GM21515 (cell line): Measurements from ENCODE around the gene SLC12A6.

ENCODE experiments used
- ATAC-seq: cut with Tn5 transposase; IDR thresholded peaks from one replicate; pipeline ENCODE4 v1.9.1; 2021; ENCODE audit not compliant: unreplicated experiment

SLC12A6 gene

DNA sequence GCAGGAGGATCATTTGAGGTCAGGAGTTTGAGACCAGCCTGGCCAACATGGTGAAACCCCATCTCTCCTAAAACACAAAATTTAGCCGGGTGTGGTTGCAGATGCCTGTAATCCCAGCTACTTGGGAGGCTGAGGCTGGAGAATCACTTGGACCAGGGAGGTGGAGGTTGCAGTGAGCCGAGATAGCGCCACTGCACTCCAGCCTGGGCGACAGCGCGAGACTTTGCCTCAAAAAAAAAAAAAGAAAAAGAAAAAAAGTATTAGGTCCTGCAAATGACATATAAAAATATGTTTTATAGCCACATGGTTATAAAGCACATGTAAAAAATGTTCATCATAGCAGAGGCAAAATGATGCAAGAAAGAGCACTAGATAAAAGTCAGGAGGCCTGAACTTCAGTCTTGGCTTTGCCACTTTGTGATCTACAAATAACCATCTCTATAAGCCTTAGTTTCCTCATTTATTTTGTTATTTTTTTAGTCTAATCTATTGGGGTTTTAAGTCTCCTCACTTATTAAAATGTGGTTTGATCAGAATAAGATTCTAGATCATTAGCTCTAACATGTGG lies 4.9 kb downstream of the SLC12A6 start:
- no peak for ATAC-seq

DNA sequence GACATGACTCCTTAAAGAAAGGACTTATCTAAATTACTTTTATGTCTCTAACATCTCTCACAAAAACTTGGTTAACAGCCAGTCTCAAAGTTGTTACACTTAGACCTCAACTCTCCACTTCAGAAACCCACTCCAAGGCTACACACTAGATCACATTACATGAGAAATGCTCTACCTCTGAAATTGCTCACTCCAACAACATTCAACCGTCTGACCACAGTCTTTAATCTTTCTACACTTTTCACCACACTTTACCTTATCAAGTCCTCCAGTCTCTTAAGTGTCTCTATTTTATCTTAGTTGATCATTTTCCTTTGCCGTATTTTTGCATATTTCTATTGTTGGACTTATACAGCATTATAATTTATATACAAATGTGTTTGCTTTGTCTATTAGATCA lies 5.8 kb downstream of the SLC12A6 start:
- no peak for ATAC-seq

DNA sequence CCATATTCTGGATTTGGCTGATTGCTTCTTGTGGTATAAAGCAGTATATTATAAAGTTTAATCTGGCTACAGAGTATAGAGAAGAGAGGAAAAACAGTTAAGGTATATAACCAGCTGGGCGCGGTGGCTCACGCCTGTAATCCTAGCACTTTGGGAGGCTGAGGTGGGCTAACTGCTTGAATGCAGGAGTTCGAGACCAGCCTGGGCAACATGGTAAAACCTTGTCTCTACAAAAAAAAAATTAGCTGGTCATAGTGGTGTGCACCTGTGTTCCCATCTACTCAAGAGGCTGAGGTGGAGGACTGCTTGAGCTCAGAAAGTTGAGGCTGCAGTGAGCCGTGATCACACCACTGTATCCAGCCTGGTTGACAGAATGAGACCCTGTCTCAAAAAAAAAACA lies 7.3 kb downstream of the SLC12A6 start:
- no peak for ATAC-seq

- no peak for ATAC-seq
Measured at GRCh38 chr15:34329006-34329405, 8.6 kb downstream of the SLC12A6 start.

GRCh38 chr15:34327906-34328305 lies 9.7 kb downstream of the SLC12A6 start:
- no peak for ATAC-seq

- no peak for ATAC-seq
Measured at GRCh38 chr15:34325368-34325767, 12.2 kb downstream of the SLC12A6 start.

GRCh38 chr15:34324933-34325332 lies 12.6 kb downstream of the SLC12A6 start:
- ATAC-seq = no peak

DNA sequence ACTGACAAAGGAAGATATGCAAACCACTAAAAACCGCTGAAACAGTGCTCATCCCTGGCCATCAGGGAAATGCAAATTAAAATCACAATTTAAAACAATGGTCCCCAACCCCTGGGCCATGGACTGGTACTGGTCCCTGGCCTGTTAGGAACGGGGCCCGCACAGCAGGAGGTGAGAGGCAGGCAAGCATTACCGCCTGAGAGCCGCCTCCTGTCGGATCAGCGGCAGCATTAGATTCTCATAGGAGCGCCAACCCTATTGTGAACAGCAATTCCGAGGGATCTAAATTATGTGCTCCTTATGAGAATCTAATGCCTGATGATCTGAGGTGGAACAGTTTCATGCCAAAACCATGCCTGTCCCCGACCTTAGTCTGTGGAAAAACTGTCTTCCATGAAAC lies 14.4 kb downstream of the SLC12A6 start:
- no peak for ATAC-seq

DNA sequence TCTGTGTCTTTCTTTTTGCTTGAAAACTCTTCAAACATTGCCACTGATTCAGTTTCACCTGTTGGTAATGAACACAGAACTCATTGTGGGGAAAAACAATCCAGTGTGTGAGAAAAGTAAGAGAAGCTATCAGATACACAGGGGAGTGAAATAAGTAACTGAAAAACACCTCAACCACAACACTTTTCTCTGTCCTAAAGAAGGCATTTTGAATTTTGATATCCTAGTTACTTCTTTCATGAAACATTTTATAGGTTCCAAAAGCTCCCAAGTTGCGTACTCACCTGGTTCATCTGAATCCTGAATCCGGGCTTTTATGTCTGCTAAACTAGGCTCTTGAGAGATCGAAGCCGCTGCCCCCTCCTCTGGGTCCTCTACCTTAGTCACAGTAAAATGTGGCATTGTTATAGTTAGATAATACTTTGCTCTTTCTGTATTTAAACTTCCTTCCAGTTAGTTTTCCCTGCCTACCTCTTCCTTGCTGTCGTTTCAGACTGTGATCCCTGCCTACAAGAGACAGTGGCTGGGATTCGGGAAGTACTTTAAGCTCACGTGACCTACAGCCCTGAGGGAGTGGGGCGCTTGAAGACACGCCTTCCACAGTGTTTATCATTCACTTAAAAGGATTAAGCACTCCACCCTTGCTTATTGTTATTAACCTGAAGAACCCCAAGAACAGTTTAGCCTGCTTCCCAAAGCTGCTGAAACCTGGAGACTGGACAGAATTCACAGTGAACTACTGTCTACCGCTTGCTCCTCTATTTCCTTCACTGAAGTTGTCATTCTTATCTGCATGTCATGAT lies 19.1 kb downstream of the SLC12A6 start:
- ATAC-seq = peak; percentile 63

- no peak for ATAC-seq
Measured at GRCh38 chr15:34314491-34315490, 22.8 kb downstream of the SLC12A6 start.

- ATAC-seq = no peak
Measured at GRCh38 chr15:34311563-34311962, 26.0 kb downstream of the SLC12A6 start.

DNA sequence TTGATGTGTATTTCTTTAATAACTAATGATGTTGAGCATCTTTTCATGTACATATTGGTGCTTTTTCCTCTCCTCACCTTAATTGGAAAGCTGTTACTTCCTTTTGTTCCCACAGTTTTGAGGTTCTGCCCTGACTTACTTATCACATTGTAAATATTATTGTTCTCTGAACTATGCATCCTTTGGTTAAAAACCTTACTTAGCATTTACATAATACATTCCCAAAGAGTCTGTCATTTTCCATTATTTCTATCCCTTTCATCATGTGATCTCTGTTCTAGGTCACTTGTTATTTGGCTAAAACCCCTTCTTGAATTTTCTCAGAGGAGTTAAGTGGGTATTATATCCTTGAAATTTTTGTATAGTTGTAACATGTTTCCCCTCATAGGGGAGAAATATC lies 33.0 kb downstream of the SLC12A6 start:
- no peak for ATAC-seq

DNA sequence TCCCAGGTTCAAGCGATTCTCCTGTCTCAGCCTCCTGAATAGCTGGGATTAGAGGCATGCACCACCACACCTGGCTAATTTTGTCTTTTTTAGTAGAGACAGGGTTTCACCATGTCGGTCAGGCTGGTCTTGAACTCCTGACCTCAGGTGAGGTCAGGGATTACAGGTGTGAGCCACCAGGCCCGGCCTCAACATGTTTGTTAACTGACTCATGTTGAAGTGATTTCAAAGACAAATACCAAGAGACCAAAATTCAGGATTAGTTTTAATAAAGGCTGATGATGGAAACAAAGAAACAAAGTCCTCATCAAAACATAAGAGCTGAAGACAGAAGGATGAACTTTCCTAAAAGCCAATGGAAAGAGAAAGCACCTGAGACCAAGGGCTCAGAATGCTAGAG lies 36.5 kb downstream of the SLC12A6 start:
- no peak for ATAC-seq

DNA sequence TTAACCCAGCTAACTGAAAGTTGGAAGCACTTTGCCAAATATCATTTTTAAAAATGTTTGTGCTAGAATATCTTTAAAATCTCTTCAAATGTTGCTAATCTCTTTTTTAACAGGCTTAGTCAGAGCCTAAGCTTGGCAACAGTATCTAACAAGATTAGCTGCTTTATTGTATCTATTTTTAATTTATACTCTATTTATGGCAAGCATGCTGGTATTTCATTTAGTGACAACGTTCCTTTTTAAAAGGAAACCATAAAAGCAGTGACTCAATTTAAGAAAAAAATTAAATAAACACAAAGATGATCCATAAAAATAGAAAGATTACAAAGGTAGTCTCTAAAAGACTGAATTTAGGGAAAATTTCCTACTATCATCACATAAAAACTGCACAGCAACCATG lies 40.5 kb downstream of the SLC12A6 start:
- no peak for ATAC-seq

DNA sequence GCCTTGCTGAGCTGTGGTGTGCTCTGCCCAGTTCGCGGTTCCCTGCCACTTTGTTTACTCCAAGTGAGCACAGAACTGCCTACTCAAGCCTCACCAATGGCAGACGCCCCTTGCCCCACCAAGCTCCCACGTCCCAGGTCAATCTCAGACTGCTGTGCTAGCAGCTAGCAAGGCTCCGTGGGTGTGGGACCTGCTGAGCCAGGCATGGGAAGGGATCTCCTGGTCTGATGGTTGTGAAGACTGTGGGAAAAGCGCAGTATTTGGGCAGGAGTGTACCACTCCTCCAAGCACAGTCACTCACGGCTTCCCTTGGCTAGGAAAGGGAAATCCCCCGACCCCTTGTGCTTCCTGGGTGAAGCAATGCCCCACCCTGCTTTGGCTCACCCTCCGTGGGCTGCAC lies 45.0 kb downstream of the SLC12A6 start:
- ATAC-seq = no peak

DNA sequence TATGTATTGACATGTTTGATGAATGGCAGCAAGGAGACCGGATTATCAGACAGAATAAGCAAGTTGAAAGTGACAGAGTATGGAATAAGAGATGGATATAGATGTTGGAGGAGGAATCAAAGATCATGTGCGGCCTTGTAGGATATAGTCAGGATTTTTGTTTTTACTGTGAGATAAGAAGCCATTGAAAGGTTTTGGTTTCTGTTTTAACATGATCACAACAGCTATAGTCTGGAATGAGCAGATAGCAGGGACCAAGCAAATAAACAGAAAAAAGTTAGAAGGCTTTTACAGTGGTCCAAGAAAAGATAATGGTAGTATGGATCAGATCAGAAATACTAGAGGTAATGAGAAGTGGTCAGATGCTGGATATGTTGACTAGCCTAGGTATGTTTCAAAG lies 52.6 kb downstream of the SLC12A6 start:
- no peak for ATAC-seq

DNA sequence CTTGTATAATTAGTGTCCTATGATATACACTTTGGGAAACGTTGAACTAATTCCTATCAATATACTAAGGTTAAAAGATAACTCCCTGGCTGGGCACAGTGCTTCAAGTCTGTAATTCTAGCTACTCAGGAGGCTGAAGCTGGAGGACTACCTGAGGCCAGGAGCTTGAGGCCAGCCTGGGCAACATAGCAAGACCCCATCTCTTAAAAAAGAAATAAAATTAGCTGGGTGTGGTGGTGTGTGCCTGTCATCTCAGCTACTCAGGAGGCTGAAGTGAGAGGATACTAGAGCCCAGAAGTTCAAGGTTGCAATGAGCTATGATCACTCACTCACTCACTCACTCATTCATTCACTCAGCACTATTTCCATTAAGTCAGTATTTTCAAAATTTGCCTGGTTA lies 55.2 kb downstream of the SLC12A6 start:
- no peak for ATAC-seq

DNA sequence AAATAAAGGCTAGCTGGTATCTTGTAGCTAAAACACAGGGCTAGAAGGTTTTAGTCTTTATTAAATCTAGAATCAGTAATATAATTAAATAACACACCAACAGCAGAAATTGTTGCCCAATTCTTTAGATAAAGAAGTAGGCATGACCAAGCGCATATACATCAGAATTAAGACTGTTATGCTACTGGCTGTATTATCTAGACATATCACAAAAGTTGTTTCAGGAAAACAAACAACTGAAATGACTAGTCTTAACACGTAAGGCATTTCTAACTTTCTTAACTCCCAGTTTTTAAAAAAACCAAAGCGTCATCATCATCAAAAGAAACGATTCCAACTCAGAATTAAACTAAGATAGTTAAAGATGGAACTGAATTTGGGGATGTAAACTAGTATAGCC lies 57.4 kb downstream of the SLC12A6 start:
- no peak for ATAC-seq

GRCh38 chr15:34279368-34279767 lies 58.2 kb downstream of the SLC12A6 start:
- no peak for ATAC-seq

DNA sequence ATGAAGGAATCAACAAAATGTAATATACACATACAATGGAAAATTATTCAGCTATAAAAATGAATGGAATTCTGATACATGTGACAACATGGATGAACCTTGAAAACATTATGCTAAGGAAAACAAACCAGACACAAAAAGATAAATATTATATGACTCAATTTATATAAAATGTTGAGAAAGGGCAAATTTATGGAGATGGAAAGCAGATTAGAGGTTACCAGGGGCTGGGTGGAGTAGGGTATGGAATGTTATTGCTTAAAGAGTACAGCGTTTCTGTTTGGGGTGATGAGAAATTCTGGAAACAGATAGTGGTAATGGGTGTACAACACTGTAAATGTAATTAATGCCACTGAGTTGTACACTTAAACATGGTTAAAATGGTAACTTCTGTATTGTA lies 61.9 kb downstream of the SLC12A6 start:
- ATAC-seq = no peak

DNA sequence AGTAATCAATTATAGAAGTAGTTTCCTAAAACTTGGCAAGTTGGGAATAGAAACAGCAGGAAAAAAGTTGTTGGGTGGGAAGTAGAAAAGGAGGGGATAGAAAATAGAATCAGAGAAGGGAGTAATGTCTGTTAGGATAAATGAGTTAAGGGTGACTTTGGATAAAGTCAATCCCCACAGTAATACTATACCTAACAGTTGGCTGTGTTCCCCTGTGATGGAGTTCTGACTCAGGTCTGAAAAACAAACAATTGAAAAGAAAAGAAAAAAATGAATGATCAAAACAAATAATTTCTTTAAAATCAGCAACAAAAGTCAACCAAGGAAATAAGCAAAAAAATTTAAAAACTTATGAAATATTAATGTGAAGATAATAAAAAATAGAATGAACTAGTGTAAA lies 62.4 kb downstream of the SLC12A6 start:
- no peak for ATAC-seq

GRCh38 chr15:34271493-34271892 lies 66.1 kb downstream of the SLC12A6 start:
- ATAC-seq = no peak
